SK-N-MC (cell line): Measurements from ENCODE around the gene PET100.
"Not testable (repeated sequence)": the region's sequence is repeated elsewhere in the genome, so short reads cannot be mapped to it uniquely, and the experiment has no call there.

ENCODE experiments used
- EZH2 ChIP-seq: fragments of 200-600 bp; sonication (generic); IDR thresholded peaks from one replicate; pipeline ENCODE4 v1.6.1; 2017; ENCODE audit warnings: antibody characterized with exemption
- POLR2AphosphoS5 ChIP-seq: IDR thresholded peaks from 2 replicates; pipeline ENCODE4 v1.6.1; 2012; ENCODE audit warnings: mild to moderate bottlenecking, low read depth, low read length, borderline replicate concordance

DNA sequence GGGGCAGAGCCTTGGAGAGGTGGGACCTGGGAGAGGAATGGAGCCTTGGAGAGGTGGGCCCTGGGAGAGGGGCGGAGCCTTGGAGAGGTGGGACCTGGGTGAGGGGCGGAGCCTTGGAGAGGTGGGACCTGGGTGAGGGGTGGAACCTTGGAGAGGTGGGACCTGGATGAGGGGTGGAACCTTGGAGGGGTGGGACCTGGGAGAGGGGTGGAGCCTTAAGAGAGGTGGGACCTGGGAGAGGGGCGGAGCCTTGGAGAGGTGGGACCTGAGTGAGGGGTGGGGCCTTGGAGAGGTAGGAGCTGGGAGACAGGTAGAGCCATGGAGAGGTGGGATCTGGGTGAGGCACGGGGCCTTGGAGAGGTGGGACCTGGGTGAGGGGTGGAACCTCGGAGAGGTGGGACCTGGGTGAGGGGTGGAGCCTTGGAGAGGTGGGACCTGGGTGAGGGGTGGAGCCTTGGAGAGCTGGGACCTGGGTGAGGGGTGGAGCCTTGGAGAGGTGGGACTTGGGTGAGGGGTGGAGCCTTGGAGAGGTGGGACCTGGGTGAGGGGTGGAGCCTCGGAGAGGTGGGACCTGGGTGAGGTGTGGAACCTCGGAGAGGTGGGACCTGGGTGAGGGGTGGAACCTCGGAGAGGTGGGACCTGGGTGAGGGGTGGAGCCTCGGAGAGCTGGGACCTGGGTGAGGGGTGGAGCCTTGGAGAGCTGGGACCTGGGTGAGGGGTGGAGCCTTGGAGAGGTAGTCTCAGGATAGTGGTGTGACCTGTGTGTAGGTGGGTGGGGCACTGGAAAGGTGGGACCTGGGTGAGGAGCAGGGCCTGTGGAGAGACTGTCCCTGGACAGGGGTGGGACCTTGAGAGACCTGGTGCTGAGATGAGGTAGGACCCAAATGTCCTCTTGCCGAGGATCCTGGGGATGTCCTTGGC is 14.3 kb downstream of the PET100 start:
- TF ChIP-seq POLR2AphosphoS5, EZH2: not testable (repeated sequence)
